Muscle layer of colon (tissue), 2 donors: ENCODE results near the gene TMCC3.

Experiments
- H3K27ac ChIP-seq: one replicate; pipeline ENCODE4 v1.7.0; 2013; ENCODE audit warnings: low read depth, mild to moderate bottlenecking, low read length, moderate library complexity
- H3K27me3 ChIP-seq, 2 donors: one replicate each; pipeline ENCODE4 v1.7.0; 2013; ENCODE audit warnings: low read length in 2 of 2, mild to moderate bottlenecking in 2 of 2; ENCODE audit not compliant: insufficient read depth in 2 of 2, control insufficient read depth in 1 of 2
- H3K36me3 ChIP-seq: one replicate; pipeline ENCODE4 v1.7.0; 2013; ENCODE audit warnings: mild to moderate bottlenecking, low read length; ENCODE audit not compliant: insufficient read depth
- H3K4me1 ChIP-seq: one replicate; pipeline ENCODE4 v1.7.0; 2013; ENCODE audit warnings: mild to moderate bottlenecking, low read length; ENCODE audit not compliant: insufficient read depth
- H3K4me3 ChIP-seq, 2 donors: one replicate each; pipeline ENCODE4 v1.7.0; 2013; ENCODE audit warnings: low read length in 2 of 2, low read depth in 1 of 2, mild to moderate bottlenecking in 1 of 2, moderate library complexity in 1 of 2
- H3K9ac ChIP-seq: one replicate; pipeline ENCODE4 v1.7.0; 2013; ENCODE audit warnings: low read length
- H3K9me3 ChIP-seq: one replicate; pipeline ENCODE4 v1.7.0; 2013; ENCODE audit warnings: mild to moderate bottlenecking, low read length
- donor health status: abdominal sarcoma.
- donor health status: Adenocarcinoma of cecum.

TMCC3 gene

GRCh38 chr12:94684416-94685142 is 34.2 kb upstream of the TMCC3 start:
- peaks cover 1% of the 10 kb centered on the region for H3K4me1 ChIP-seq
- no peaks in the 10 kb centered on the region for H3K9me3 ChIP-seq
- no peak overlapping the region for H3K4me3 ChIP-seq
- no peaks in the 10 kb centered on the region for H3K27me3 ChIP-seq
- no peak overlapping the region for H3K27ac ChIP-seq
- H3K36me3 ChIP-seq: no peaks in the 10 kb centered on the region
- H3K9ac ChIP-seq: no peak overlapping the region

GRCh38 chr12:94679554-94680195 is 29.3 kb upstream of the TMCC3 start:
- Histone ChIP-seq H3K4me3 (no peak overlapping the region), H3K9me3 (no peaks in the 10 kb centered on the region), H3K27me3 (no peaks in the 10 kb centered on the region), H3K27ac (no peak overlapping the region), H3K9ac (no peak overlapping the region), H3K4me1 (peaks cover 3% of the 10 kb centered on the region), H3K36me3 (no peaks in the 10 kb centered on the region)

- peaks cover 3% of the 10 kb centered on the region for H3K4me1 ChIP-seq
- H3K9me3 ChIP-seq: no peaks in the 10 kb centered on the region
- no peaks in the 10 kb centered on the region for H3K36me3 ChIP-seq
- H3K4me3 ChIP-seq: no peak overlapping the region
- no peak overlapping the region for H3K27ac ChIP-seq
- no peak overlapping the region for H3K9ac ChIP-seq
- no peaks in the 10 kb centered on the region for H3K27me3 ChIP-seq
Observed at GRCh38 chr12:94678849-94679248, 28.5 kb upstream of the TMCC3 start.

GRCh38 chr12:94678379-94678778 is 28.0 kb upstream of the TMCC3 start:
- no peak overlapping the region for H3K9ac ChIP-seq
- no peak overlapping the region for H3K27ac ChIP-seq
- peaks cover 3% of the 10 kb centered on the region for H3K4me1 ChIP-seq
- no peaks in the 10 kb centered on the region for H3K9me3 ChIP-seq
- no peaks in the 10 kb centered on the region for H3K36me3 ChIP-seq
- no peaks in the 10 kb centered on the region for H3K27me3 ChIP-seq
- no peak overlapping the region for H3K4me3 ChIP-seq

- no peaks in the 10 kb centered on the region for H3K36me3 ChIP-seq
- H3K4me1 ChIP-seq: peaks cover 3% of the 10 kb centered on the region
- H3K9ac ChIP-seq: no peak overlapping the region
- H3K9me3 ChIP-seq: no peaks in the 10 kb centered on the region
- H3K27me3 ChIP-seq: no peaks in the 10 kb centered on the region
- H3K4me3 ChIP-seq: no peak overlapping the region
- no peak overlapping the region for H3K27ac ChIP-seq
Observed at GRCh38 chr12:94677778-94678177, 27.4 kb upstream of the TMCC3 start.

- H3K36me3 ChIP-seq: no peaks in the 10 kb centered on the region
- no peak overlapping the region for H3K9ac ChIP-seq
- no peak overlapping the region for H3K27ac ChIP-seq
- H3K27me3 ChIP-seq: no peaks in the 10 kb centered on the region
- H3K4me3 ChIP-seq: no peak overlapping the region
- H3K4me1 ChIP-seq: peaks cover 3% of the 10 kb centered on the region
- no peaks in the 10 kb centered on the region for H3K9me3 ChIP-seq
Observed at GRCh38 chr12:94676922-94677321, 26.6 kb upstream of the TMCC3 start.

GRCh38 chr12:94676031-94676641 is 25.8 kb upstream of the TMCC3 start:
- Histone ChIP-seq H3K4me3 (no peak overlapping the region), H3K9me3 (no peaks in the 10 kb centered on the region), H3K27me3 (no peaks in the 10 kb centered on the region), H3K9ac (no peak overlapping the region), H3K27ac (no peak overlapping the region), H3K4me1 (peaks cover 3% of the 10 kb centered on the region), H3K36me3 (no peaks in the 10 kb centered on the region)

GRCh38 chr12:94674835-94675234 is 24.5 kb upstream of the TMCC3 start:
- H3K9ac ChIP-seq: no peak overlapping the region
- no peaks in the 10 kb centered on the region for H3K36me3 ChIP-seq
- H3K4me1 ChIP-seq: peaks cover 3% of the 10 kb centered on the region
- no peak overlapping the region for H3K4me3 ChIP-seq
- H3K27me3 ChIP-seq: no peaks in the 10 kb centered on the region
- no peaks in the 10 kb centered on the region for H3K9me3 ChIP-seq
- H3K27ac ChIP-seq: no peak overlapping the region

GRCh38 chr12:94674051-94674451 is 23.7 kb upstream of the TMCC3 start:
- Histone ChIP-seq H3K4me3 (no peak overlapping the region), H3K36me3 (no peaks in the 10 kb centered on the region), H3K9ac (no peak overlapping the region), H3K27me3 (no peaks in the 10 kb centered on the region), H3K4me1 (peaks cover 3% of the 10 kb centered on the region), H3K27ac (no peak overlapping the region), H3K9me3 (no peaks in the 10 kb centered on the region)

- no peak overlapping the region for H3K27ac ChIP-seq
- peaks cover 3% of the 10 kb centered on the region for H3K4me1 ChIP-seq
- no peak overlapping the region for H3K9ac ChIP-seq
Observed at GRCh38 chr12:94673496-94673895, 23.1 kb upstream of the TMCC3 start.

GRCh38 chr12:94671917-94672316 is 21.6 kb upstream of the TMCC3 start:
- Histone ChIP-seq H3K9me3 (no peaks in the 10 kb centered on the region), H3K27me3 (no peaks in the 10 kb centered on the region)

More at GRCh38 chr12:94673496-94673895, 23.1 kb upstream of the TMCC3 start:
- no peak overlapping the region for H3K4me3 ChIP-seq
- no peaks in the 10 kb centered on the region for H3K36me3 ChIP-seq
- no peaks in the 10 kb centered on the region for H3K27me3 ChIP-seq
- no peaks in the 10 kb centered on the region for H3K9me3 ChIP-seq

More at GRCh38 chr12:94671917-94672316, 21.6 kb upstream of the TMCC3 start:
- Histone ChIP-seq H3K4me3 (no peak overlapping the region), H3K36me3 (no peaks in the 10 kb centered on the region), H3K9ac (no peak overlapping the region), H3K4me1 (peaks cover 3% of the 10 kb centered on the region), H3K27ac (no peak overlapping the region)
